WTC11 (cell line): ENCODE results near the gene FEV.

Source experiments
- AR ChIP-seq: fragments of 250-450 bp; sonication (Bioruptor Pico); IDR thresholded peaks from 2 replicates; pipeline ENCODE4 v1.9.0; 2021; ENCODE audit warnings: mild to moderate bottlenecking
- ARID4B ChIP-seq: sonication (generic); formaldehyde crosslinking; IDR thresholded peaks from 2 replicates; pipeline ENCODE4 v1.8.0; 2023; ENCODE audit warnings: missing genetic modification reagents, mild to moderate bottlenecking, borderline replicate concordance
- ATF6 ChIP-seq: sonication (generic); formaldehyde crosslinking; IDR thresholded peaks from 2 replicates; pipeline ENCODE4 v1.8.1; 2023; ENCODE audit warnings: mild to moderate bottlenecking, missing genetic modification reagents
- CREB1 ChIP-seq: sonication (generic); formaldehyde crosslinking; IDR thresholded peaks from 2 replicates; pipeline ENCODE4 v1.8.0; 2023; ENCODE audit warnings: mild to moderate bottlenecking, missing genetic modification reagents
- CTCF ChIP-seq: fragments of 200-600 bp; IDR thresholded peaks from 2 replicates; pipeline ENCODE4 v1.8.0; 2022; ENCODE audit warnings: antibody characterized with exemption
- E2F5 ChIP-seq: sonication (generic); formaldehyde crosslinking; IDR thresholded peaks from 2 replicates; pipeline ENCODE4 v1.8.1; 2022; ENCODE audit warnings: mild to moderate bottlenecking, moderate library complexity, missing genetic modification reagents
- FOXP1 ChIP-seq: sonication (generic); formaldehyde crosslinking; IDR thresholded peaks from 2 replicates; pipeline ENCODE4 v1.8.0; 2022; ENCODE audit warnings: missing genetic modification reagents, mild to moderate bottlenecking, moderate library complexity, borderline replicate concordance
- NFYB ChIP-seq: sonication (generic); formaldehyde crosslinking; conservative IDR thresholded peaks from 2 replicates; pipeline ENCODE4 v1.8.0; 2022; ENCODE audit warnings: low read depth, missing genetic modification reagents
- NR2C2 ChIP-seq: sonication (generic); formaldehyde crosslinking; IDR thresholded peaks from 2 replicates; pipeline ENCODE4 v1.8.0; 2022; ENCODE audit warnings: mild to moderate bottlenecking, missing genetic modification reagents
- PREB ChIP-seq: sonication (generic); formaldehyde crosslinking; IDR thresholded peaks from 2 replicates; pipeline ENCODE4 v1.8.1; 2022; ENCODE audit warnings: mild to moderate bottlenecking, missing genetic modification reagents, moderate library complexity, borderline replicate concordance
- SMAD4 ChIP-seq: sonication (generic); formaldehyde crosslinking; IDR thresholded peaks from 2 replicates; pipeline ENCODE4 v1.8.0; 2022; ENCODE audit warnings: mild to moderate bottlenecking, missing genetic modification reagents
- ZBTB43 ChIP-seq: sonication (generic); formaldehyde crosslinking; IDR thresholded peaks from 2 replicates; pipeline ENCODE4 v1.8.1; 2023; ENCODE audit warnings: mild to moderate bottlenecking, missing genetic modification reagents
- ZNF263 ChIP-seq: sonication (generic); formaldehyde crosslinking; IDR thresholded peaks from 2 replicates; pipeline ENCODE4 v1.8.1; 2022; ENCODE audit warnings: low read depth, mild to moderate bottlenecking, moderate library complexity, missing genetic modification reagents
- ZNF512 ChIP-seq: sonication (generic); formaldehyde crosslinking; IDR thresholded peaks from 2 replicates; pipeline ENCODE4 v1.8.1; 2022; ENCODE audit warnings: missing genetic modification reagents, borderline replicate concordance

- TF ChIP-seq ZNF512 (CRISPR knock-in tag), result no peak
- no peak for TF ChIP-seq ZNF263 (CRISPR knock-in tag)
- no peak for TF ChIP-seq ARID4B (CRISPR knock-in tag)
- no peak for TF ChIP-seq E2F5 (CRISPR knock-in tag)
- TF ChIP-seq NFYB (CRISPR knock-in tag), result no peak
- TF ChIP-seq CTCF, result no peak
- TF ChIP-seq CREB1 (CRISPR knock-in tag), result no peak
- no peak for TF ChIP-seq FOXP1 (CRISPR knock-in tag)
- TF ChIP-seq NR2C2, result no peak
- no peak for TF ChIP-seq PREB (CRISPR knock-in tag)
- TF ChIP-seq SMAD4, result no peak
- no peak for TF ChIP-seq ZBTB43 (CRISPR knock-in tag)
- no peak for TF ChIP-seq ATF6
- no peak for TF ChIP-seq AR (CRISPR knock-in tag)
These were observed 23.8 kb downstream of the FEV start for GRCh38 chr2:218961229-218961628.
